GM21515 (cell line): ENCODE measurements around the gene COL5A1.

ENCODE experiments used
- ATAC-seq: cut with Tn5 transposase; IDR thresholded peaks from one replicate; pipeline ENCODE4 v1.9.1; 2021; ENCODE audit not compliant: unreplicated experiment

COL5A1 gene

DNA sequence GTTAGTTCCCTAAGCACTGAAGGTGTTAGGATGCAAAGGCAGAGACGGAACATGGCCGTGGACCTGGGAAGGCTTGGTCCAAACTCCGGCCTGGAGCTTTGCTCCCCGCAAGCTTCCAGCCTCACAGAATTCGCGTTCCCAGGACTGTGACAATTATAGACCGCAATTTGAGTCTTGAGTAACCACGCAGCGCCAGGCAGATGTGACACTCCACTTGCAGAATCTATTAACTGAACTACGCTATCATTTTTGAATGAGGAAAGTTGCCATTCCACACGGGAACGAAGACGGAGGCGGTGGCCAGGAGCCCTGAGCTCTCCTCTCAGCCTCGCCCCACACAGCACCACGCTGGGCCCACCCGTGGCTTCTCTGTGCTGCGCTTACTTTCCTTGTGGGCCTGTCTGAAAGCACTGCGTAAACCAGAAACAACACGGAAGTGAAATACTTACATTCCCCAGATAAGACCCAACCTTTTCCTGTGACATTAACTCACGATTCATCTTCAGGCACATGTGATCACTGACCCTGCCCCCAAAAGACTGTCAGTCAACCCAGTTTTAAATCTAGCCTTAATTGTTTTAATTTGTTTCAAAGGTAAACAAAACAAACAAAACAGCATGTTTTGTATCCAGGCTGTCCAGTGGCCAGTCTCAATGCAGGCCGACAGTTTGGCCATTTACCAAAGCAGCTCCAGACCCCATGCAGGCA lies 16.1 kb upstream of the COL5A1 start:
- no peak for ATAC-seq

GRCh38 chr9:134626069-134626423 lies 15.6 kb upstream of the COL5A1 start:
- no peak for ATAC-seq

- ATAC-seq: no peak
Observed at GRCh38 chr9:134626571-134627416, 14.8 kb upstream of the COL5A1 start.

GRCh38 chr9:134627417-134628353 lies 13.9 kb upstream of the COL5A1 start:
- no peak for ATAC-seq

GRCh38 chr9:134628354-134628736 lies 13.3 kb upstream of the COL5A1 start:
- ATAC-seq: no peak

DNA sequence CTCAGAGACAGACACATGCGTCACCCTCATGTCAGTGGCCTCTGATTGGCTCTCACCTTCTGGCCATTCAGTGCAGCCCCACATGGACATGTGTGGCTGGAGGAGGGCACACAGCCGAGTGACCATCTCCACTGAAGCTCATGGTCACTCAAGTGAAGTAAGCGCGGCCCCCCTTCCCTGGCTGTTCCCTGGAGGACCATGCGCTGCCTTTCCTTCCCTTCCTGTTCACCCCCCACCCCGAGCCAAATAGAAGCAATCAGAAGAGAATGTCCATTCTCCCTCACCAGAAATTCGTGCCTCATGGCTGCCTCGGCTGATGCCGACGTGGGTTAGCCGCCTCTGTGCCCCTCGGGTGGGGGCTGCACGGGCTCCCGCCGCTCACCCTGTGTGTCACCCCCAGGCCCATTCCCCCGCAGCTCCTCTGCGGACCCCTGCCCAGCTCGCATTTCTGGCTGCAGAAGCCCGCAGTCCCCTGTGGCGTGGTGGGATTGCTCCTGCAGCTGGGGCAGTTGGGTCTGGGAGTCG lies 12.5 kb upstream of the COL5A1 start:
- no peak for ATAC-seq

DNA sequence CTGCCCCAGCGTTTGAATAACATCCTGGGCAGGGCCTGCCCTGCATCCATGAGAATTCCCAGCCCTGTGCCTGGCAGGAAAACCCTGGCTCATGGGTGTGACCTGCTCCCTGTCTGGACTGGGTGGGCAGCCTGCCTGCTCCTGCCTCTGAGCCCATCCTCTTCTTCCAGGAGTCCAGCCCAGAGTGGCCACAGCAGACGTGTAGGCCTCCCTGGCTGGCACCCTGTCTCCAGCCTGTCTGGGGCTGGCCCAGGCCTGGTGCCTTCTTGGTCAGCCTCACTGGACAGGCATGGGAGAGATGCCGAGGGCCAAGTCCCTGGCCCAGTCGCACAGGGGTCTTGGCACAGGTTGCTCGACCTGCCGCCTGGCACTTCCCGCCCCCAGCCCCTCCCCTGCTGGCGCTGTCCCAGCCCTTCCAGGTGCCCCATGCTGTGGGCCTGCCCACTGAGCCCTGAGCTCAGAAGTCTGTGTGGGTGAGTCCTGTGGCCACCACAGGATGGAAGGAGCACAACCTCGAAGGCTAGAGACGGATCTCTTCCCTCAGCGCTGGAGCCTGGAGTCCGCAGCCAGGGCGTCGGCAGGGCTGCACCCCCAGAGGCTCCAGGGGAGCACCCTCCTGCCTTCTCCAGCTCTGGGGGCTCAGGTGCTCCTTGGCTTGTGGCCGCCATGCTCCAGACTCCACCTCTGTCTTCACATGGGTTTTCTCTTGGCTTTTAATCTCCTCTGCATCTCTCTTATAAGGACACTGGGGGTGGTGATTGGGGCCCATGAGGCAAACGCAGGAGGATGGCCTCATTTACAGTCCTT lies 11.8 kb upstream of the COL5A1 start:
- ATAC-seq: no peak

GRCh38 chr9:134630393-134630790 lies 11.2 kb upstream of the COL5A1 start:
- no peak for ATAC-seq

DNA sequence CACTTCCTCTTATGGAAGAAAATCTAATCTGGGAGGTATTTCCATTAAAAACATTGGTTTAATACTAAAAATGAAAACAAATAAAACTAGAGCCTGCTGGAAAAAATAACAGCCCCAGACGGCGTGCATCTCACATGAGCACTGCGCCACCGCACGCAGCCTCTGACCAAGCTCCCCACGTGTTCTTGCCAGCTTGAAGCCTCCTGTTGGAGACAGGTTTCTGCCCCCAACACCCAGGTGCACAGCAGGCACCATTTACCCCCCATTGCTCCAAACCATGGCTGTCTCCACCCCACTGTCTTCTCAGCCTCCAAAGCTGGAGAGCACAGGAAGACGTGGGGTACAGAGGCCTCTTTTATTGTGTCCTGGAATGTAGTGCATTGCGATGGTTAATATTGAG lies 10.7 kb upstream of the COL5A1 start:
- no peak for ATAC-seq

DNA sequence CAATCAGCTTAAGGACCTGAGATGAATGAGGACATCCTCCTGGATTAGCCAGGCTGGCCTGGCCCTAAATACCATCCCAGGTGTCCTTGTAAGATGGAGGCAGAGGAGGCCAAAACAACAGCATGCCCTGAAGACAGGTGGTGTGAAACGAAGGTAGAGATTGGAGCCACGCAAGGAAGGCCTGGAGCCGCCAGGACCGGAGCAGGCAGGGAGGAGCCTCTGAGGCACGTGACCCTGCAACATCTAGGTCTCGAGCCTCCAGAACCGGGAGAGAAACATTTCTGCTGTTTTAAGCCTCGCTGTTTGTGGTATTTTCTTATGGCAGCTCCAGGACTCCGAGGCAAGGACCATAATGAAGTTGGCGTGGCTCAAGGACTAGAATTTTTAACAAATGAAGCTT lies 9.7 kb upstream of the COL5A1 start:
- no peak for ATAC-seq

DNA sequence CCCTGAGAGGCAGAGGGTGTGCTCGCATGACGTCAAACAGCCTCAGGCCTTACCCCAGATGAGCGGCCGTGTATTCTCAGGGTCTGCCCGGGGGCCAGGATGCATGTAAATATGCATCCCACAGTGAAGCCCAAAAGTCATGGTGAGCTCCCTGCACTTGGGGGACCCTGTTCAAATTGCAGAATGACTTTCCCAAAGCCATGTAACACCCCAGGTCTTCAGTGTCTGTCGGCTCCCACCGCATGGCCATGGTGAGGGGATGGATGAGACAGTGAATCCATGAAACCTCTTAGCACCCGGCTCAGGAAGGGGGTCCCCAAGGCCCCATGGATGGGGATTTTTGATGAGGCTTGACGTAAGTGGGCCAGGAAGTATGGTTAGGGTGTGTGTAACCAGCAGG lies 9.3 kb upstream of the COL5A1 start:
- no peak for ATAC-seq

DNA sequence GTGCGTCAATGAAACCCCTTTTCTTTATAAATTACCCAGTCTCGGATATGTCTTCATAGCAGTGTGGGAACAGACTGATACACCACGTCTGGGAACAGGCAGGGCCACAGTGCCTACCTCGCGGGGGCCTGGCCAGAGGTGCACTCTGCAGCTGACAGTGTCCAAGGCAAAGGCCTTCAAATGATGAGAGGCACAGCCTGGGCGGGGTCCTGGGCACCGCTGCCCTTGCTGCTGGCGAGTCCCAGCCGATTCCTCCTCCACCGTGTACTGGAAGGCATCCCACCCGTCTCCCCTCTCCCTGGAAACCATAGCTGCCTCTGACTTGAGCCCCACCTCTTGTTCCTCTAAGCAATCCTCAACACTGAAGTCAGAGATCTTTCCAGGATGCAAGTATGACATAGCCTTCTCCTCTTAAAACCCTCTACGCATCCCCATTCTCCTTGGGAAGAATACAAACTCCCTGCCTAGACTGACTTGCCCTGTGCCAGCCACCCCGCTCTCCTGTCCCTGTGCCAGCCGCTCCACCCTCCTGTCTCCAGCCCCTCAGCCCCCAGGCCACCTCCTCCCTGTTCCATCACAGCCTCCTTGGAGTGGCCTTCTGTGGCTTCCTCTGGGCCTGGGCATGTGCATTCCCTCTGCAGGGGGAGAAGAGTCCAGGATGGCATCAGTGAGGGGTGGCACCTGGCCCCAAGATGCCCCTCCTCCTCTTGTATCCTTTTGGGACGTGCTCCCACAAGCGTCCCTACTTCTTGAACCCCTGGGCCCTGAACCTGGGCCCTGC lies 8.1 kb upstream of the COL5A1 start:
- no peak for ATAC-seq

GRCh38 chr9:134634176-134634575 lies 7.4 kb upstream of the COL5A1 start:
- no peak for ATAC-seq

DNA sequence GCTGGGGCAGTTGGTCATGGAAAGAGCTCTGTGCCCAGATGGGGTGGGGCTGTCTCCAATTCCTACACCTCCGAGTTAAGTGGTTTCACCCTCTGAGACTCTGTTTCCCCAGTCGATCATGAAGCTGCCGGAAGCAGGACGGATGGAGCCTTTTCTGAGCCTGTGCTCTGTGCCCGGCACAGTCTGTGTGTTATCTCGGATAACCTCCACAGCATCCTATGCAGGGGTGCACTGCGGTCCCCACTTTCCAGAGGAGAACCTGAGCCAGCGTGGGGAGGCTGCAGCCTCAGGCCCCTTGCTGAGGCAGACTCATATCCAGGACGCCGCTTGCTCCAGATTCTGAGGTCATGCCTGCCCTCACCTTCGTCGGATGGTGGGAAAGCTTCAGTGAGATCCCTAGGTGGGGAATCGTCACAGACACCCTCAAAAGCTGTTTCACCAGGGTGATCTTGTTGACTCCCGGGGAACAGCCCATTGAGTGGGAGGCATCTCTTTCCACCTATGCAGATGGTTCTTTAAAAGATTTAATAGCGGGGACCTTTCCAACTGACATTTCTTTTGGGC lies 6.9 kb upstream of the COL5A1 start:
- ATAC-seq: no peak

GRCh38 chr9:134635351-134636148 lies 6.1 kb upstream of the COL5A1 start:
- ATAC-seq: no peak

DNA sequence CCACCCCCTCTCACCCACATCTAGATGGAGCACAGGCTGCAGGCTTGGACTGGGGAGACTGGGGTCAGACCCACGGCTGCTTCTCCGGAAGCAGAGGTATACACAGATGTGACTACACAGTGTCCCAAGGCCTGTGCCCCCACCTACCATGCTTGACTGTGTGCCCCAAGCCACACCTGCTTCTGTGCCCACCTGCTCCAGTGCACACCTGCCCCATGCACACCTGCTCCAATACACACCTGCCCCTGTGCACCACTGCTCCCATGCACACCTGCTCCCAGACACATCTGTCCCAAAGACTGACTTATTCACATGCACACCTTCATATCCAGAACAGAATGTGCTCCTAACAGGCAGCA lies 5.5 kb upstream of the COL5A1 start:
- no peak for ATAC-seq

- ATAC-seq: no peak
Observed at GRCh38 chr9:134637241-134637640, 4.4 kb upstream of the COL5A1 start.

DNA sequence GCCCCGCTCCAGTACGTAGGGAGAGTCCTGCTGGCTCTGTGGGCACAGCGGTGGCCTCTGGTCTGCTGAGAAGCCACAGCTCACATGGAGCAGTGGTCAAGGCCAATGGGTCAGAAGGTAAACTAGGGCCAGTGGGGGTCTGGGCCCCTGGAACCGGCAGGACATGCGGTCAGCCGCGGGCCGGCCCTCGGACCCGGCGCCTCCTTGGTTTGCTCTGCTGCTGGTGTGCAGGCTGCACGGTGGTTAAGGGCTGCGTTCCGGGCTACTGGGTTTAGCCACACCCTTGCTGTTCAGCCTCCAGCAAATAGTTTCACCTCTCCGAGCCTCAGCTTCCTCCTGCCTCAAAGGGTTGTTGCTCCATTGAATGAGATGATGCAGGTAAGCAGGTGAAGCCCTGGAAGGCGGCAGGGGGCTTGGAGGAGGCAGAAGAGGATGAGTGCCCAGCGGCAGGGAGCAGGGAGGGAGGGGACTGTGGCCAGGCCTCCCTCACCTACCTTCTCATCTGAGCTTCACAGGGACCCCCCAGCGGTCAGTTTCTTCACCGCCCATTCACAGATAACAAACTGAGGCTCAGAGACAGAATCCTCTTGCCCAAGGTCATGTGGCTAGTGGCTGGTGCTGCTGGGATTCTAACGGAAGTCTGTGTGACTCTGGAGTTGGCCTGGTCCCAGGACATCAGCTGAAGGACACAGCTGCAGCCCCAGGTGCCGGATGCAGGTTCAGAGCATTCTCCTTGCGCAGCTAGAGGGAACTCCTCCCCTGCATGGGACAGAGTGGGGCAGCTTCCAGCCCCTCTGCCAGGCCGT lies 3.7 kb upstream of the COL5A1 start:
- no peak for ATAC-seq
